Measurements from ENCODE around the gene FAM120B.

FAM120B gene

DNA sequence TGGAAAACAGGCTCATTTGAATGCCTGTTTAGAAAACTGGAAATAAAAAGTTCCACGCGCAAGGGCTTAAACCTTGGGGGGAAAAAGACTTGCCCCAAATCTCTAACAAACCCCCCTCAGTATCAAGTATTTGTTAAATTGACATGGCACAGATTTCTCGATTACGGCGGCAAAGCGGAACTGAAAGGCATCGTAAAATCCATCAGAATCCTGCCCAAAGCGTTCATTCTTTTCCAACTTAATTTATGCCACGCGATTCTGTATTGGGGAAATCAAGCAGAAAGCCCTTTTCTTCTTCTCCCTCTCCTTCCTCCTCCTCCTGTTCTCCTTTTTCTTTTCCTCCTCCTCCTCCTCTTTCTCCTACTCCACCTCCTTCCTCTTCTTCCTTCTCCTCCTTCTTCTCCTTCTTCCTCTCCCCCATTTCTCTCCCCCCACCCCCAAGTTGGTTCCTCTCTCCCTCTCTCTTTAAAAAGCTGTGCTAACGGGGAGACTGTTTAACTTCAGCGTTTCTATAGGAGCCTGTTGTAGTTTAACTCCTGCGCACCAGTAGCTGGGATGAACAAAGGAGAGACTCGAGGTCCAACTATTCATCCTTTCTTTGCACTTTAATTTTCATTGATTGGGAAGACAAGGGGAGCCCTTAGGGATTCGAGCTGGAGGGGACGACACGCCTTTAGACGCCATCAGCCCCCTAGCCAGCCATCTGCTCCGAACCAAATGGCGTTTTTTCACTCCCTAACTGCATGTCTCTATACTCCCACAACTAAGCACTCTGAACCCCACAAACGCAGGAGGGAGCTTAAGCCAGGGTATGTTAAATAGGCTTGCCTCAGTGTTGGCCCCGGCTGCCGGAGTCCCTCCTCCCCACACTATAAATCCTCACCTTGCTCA lies 13.0 kb upstream of the FAM120B start:
- DNase-seq (ENCODE audit: low spot score) = no peak
- TF ChIP-seq, protein P1, sequence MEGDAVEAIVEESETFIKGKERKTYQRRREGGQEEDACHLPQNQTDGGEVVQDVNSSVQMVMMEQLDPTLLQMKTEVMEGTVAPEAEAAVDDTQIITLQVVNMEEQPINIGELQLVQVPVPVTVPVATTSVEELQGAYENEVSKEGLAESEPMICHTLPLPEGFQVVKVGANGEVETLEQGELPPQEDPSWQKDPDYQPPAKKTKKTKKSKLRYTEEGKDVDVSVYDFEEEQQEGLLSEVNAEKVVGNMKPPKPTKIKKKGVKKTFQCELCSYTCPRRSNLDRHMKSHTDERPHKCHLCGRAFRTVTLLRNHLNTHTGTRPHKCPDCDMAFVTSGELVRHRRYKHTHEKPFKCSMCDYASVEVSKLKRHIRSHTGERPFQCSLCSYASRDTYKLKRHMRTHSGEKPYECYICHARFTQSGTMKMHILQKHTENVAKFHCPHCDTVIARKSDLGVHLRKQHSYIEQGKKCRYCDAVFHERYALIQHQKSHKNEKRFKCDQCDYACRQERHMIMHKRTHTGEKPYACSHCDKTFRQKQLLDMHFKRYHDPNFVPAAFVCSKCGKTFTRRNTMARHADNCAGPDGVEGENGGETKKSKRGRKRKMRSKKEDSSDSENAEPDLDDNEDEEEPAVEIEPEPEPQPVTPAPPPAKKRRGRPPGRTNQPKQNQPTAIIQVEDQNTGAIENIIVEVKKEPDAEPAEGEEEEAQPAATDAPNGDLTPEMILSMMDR (IDR thresholded peaks at IDR 0.05; ENCODE audit: extremely low read depth, missing control alignments) = no peak

GRCh38 chr6:170294298-170294730 lies 12.2 kb upstream of the FAM120B start:
- DNase-seq (ENCODE audit: low spot score) = no peak
- TF ChIP-seq, protein P1 (IDR thresholded peaks at IDR 0.05; ENCODE audit: extremely low read depth, missing control alignments) = no peak

- TF ChIP-seq, protein P1 (IDR thresholded peaks at IDR 0.05; ENCODE audit: extremely low read depth, missing control alignments) = no peak
- peak; percentile 56 for DNase-seq (ENCODE audit: low spot score)
Observed at GRCh38 chr6:170294813-170295509, 11.6 kb upstream of the FAM120B start.

DNA sequence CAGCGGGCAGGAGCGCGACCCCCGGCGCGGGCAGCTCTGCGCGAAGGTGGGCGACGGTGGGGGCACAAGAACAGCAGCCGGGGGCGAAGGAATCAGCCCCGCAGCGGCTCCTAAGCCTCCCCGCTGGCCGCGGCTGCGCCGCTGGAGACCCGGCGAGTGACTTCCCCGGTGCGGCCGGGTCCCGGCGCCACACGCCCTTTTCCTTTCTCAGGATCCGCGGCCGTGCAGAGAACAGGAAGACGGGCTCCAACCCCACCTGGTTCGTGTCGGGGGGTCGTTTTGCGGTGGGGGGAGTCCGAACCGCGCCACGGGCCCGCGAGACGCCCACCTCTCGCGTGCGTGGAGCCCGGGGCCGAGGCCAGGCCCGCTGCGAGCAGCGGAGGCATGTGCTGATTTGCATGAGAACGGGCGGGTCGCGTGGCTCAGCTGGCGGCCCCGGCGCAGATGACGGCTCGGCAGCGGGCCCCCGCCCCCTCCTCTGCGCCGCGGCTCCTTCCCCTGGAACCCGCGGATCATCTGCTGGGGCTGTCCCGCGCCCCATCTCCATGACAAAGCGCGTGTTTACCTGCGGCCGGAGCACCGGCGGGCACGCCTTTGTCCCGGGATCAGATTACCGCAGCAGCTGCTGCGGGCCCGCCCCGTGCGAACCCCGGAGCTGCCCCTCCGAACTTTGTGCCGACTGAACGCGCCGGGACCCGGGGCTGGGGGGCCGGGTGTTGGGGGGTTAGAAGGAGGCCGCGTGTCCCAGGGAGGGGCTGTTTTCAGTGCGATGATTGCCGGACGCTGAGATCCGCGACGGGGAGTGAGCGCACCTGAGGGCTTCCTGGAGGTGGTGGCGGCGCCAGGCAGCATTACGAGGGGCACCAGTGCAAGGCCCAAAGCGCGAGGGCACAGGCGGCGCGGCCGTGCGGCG lies 10.8 kb upstream of the FAM120B start:
- peak; percentile 81 for DNase-seq (ENCODE audit: low spot score)
- TF ChIP-seq, protein P1 (IDR thresholded peaks at IDR 0.05; ENCODE audit: extremely low read depth, missing control alignments) = no peak

DNA sequence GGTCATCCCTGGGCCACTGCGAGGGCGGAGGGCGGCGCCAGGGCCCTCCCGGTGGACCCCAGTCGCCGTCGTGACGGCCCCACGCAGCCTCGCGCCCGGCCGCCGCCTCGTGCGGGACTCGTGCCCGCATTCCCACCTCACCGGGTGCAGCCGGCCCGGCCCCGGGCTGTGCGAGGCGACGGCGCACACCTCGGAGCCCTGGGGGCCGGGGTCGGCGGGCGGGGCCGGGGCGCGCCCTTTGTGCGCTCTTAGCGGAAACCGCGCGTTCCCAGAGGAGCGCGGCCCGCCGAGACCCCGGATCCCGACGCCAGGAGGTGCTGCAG lies 10.2 kb upstream of the FAM120B start:
- DNase-seq (ENCODE audit: low spot score) = no peak
- TF ChIP-seq, protein P1 (IDR thresholded peaks at IDR 0.05; ENCODE audit: extremely low read depth, missing control alignments) = no peak

DNA sequence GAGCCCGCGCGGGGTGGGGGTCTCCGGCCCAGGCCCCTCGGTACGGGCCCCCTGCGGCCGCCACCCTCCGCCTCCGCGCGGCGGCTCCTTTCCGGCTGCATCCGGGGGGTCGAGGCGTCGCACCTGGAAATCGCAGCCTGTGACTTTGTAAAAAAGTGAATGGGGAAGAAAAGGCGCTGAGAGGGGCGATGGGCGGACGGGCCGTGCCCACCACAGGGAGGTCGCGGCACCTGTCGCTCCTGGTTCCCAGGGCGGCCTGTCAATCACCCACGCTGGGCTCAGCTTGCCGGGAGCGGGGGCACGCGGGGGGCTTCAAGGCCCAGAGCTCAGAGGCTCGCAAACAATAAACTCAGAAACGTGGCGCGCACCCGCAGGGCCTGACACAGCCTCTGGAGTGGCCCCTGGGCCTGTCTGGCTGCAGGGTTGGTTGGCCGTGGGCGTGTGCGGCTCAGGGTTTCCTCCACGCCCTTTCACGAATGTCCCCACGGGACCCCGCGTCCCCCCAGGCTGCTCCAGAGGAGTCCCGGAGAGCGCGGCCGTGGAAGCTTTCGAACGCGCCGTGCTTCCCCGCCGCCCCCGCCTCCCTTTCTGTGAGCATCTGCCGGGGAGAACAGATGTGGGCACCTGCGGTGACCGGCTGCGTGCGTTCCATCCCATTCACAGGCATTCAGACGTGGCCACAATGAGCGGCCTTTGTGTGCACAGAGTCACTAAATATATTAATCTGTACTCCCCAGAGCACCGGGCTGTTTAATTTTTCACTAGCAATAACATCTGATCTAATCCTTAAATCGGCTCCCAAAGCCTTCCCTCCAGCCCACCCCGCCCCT lies 9.6 kb upstream of the FAM120B start:
- no peak for DNase-seq (ENCODE audit: low spot score)

More for the DNA sequence above, 9.6 kb upstream of the FAM120B start:
- TF ChIP-seq, protein P1 (IDR thresholded peaks at IDR 0.05; ENCODE audit: extremely low read depth, missing control alignments) = no peak

Data from GM20000 (cell line).